A549 treated with Mapracorat at 1 μM for 4 hours (cell line): ENCODE data around the gene DHX40. TPM values are rescaled to one million over a fixed set of nuclear protein-coding genes. Genes with fewer than 3 reads are reported as not detected.

ENCODE experiments used
- total RNA-seq: library from RNA; stranded (reverse); fragments of 200-300 nt; extraction: Qiagen RNA extraction; gene quantifications from 5 replicates; pipeline ENCODE4 v1.2.3, GENCODE V29; 2022

DHX40 gene, protein sequence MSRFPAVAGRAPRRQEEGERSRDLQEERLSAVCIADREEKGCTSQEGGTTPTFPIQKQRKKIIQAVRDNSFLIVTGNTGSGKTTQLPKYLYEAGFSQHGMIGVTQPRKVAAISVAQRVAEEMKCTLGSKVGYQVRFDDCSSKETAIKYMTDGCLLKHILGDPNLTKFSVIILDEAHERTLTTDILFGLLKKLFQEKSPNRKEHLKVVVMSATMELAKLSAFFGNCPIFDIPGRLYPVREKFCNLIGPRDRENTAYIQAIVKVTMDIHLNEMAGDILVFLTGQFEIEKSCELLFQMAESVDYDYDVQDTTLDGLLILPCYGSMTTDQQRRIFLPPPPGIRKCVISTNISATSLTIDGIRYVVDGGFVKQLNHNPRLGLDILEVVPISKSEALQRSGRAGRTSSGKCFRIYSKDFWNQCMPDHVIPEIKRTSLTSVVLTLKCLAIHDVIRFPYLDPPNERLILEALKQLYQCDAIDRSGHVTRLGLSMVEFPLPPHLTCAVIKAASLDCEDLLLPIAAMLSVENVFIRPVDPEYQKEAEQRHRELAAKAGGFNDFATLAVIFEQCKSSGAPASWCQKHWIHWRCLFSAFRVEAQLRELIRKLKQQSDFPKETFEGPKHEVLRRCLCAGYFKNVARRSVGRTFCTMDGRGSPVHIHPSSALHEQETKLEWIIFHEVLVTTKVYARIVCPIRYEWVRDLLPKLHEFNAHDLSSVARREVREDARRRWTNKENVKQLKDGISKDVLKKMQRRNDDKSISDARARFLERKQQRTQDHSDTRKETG
- 31.9 to 41.3 TPM (median 38.1 TPM) in 5 replicates for total RNA-seq

DNA sequence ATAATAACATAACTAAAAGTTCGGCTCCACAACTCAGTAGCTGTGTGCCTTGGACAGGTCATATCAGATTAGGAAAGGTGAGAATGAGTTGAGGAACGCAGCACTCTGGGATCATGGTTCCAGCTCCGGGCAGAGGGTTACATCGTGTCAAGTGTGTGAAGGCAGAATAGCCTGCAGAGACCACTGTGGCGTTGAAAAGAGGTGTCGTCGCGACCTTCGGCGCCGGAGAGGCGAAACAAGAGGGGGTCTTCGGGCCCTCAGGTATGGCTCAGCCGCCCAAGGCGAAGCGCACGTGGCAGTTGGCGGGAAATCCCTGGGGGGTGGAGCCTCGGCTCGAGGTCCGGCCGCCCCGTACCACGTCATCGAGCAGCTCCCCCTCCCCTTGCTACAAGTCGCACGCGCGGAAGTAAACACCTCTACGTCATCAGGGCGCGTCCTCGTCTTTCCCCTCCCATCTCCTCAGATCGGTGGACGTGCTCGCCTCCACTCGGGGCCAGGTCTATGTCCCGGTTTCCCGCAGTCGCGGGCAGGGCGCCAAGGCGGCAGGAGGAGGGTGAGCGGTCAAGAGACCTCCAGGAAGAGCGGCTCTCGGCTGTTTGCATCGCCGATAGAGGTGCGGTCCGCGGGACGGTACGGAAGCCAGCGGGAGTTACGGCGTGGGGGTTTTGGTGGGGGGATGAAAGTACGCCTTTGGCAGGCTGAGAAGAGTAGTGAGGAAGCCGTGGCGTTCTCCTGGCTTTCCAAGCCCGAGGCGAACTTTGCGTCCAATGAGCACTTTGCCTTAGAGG, at the start of gene DHX40:
TSS of gene DHX40 (plus strand) at position 440 of the 788 bp plus-strand sequence. CDS start at position 502, 62 bp downstream.

DNA sequence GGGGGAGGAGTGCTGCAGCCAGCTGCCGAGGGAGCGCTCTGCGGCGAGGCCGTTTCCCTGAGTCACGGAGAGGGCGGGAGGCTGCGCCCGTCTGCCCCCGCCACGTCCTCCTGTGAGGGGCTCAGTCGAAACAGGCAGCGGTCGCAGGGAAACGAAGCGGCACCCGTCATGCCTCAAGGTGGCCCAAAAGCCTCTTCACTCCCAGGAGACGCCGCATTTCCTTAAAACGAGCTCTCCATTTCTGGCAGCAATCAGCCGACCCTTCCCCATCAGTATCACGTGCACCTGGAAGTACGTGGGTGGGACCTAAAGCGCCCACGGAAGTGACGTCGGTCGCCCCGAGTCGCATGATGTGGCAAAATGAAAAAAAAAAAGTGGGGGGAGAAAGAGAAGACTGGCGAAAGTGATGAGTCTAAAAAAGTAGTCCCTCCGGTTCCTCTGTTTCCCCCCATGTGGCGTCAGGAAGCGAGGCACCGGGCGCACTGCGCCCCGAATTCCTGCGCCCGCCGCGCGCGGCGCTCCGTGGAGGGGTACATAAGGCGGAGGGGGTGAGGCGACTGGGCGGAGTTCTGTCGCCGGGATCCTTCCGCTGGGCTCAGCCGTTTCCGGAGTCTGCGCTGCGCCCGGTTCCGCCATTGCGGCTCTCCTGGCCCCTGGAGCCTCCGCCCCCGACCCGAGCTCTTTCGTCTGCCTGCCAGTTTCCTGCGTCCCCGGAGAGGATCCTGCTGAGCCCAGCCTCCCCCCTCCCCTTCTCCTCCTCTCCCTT, 54.1 kb downstream of the DHX40 start, which contains the start of gene CLTC:
TSS of gene CLTC (plus strand) at position 598 of the 766 bp plus-strand sequence. CDS start 237 bp downstream, outside the sequence.

Other genes starting within 250 kb of the DHX40 start
- 1.6 to 3.4 TPM (median 2.9 TPM) in 5 replicates for gene YPEL2, start 234.0 kb upstream of the DHX40 start, total RNA-seq
- gene CLTC, start 54.3 kb downstream of the DHX40 start, total RNA-seq, result 171 to 212 TPM (median 199 TPM) in 5 replicates
- 96.6 to 128 TPM (median 104 TPM) in 5 replicates for gene PTRH2, start 141.8 kb downstream of the DHX40 start, total RNA-seq
- 142 to 192 TPM (median 170 TPM) in 5 replicates for gene VMP1, start 142.0 kb downstream of the DHX40 start, total RNA-seq